ENCODE data around the gene HSPB6. TPM values are rescaled to one million over a fixed set of nuclear protein-coding genes. Genes with fewer than 3 reads are reported as not detected.

HSPB6 gene
- polyA plus RNA-seq, 2 of the 4 experiments (the other 2 are of a cell fraction): 0.16 to 0.26 TPM

DNA sequence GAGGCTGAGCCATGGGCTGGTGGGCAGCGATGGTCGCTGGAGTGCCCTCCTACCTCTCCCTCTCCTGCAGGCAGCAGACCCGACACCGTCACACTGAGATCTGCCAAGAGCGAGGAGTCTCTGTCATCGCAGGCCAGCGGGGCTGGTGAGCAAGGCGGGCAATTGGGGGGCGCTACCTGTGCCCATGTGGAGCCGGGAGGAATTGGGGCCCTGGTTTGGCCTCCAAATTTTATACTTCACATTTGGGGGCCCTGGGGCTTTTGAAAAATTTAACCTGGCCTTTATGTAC lies 28.5 kb upstream of the HSPB6 start:
- 92% methylated on average over 10 of the region's 10 CpGs for WGBS (ENCODE audit: missing lambda C conversion rate)

DNA sequence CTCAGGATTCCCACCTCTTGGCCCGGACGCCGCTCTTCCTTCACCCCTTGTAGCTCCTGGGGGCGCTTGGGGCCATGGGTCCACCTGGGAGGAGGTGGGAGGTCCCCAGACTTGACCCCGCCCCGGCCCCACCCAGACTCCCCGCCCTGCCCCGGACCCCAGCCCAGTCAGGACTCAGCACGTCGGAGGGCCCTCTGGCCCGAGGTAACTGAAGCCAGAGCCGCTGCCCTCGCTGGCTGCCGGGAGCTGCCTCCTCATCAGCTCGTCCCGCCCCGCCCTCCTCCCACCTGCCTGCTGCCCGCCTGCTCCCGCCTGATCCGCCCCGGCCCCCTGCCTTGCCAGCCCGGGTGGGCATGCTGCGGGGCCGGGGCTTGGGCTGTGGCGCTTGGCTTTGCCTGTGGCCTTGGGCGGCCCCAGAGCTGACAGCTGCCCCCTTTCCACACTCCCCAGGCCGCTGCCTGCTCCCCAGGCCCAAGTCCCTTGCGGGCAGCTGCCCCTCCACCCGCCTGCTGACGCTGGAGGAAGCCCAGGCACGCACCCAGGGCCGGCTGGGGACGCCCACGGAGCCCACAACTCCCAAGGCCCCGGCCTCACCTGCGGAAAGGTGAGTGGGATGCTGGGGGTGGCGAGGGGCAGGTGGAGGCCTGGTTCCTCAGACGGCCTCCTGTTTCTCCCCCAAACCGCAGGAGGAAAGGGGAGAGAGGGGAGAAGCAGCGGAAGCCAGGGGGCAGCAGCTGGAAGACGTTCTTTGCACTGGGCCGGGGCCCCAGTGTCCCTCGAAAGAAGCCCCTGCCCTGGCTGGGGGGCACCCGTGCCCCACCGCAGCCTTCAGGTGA lies 27.9 kb upstream of the HSPB6 start:
- no peak for ATAC-seq

More for the DNA sequence above, 28.5 kb upstream of the HSPB6 start:
- ChIA-PET POLR2A (no interaction called here), CTCF (interaction anchor here (1.9 to 5.9 kb wide), 2 partner anchors 8 to 19 kb away, joined by 4 to 23 read pairs; no protein-coding TSS in a partner anchor)
- TF ChIP-seq HEYL (CRISPR knock-in tag; IDR thresholded peaks at IDR 0.05): no peak
- no peak for TF ChIP-seq SREBF2 (IDR thresholded peaks at IDR 0.05)
- TF ChIP-seq HOXB5 (CRISPR knock-in tag; IDR thresholded peaks at IDR 0.05): no peak
- no peak for TF ChIP-seq ZNF302 (CRISPR knock-in tag; IDR thresholded peaks at IDR 0.05)
- TF ChIP-seq, protein P1, sequence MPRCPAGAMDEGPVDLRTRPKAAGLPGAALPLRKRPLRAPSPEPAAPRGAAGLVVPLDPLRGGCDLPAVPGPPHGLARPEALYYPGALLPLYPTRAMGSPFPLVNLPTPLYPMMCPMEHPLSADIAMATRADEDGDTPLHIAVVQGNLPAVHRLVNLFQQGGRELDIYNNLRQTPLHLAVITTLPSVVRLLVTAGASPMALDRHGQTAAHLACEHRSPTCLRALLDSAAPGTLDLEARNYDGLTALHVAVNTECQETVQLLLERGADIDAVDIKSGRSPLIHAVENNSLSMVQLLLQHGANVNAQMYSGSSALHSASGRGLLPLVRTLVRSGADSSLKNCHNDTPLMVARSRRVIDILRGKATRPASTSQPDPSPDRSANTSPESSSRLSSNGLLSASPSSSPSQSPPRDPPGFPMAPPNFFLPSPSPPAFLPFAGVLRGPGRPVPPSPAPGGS (IDR thresholded peaks at IDR 0.05): no peak
- Histone ChIP-seq H3K4me2 (no peak overlapping the region), H3K4me1 (no peaks in the 10 kb centered on the region), H3K4me3 (no peak overlapping the region), H3K27ac (no peak overlapping the region), H3K9me3 (no peaks in the 10 kb centered on the region)
- FAIRE-seq (no peak), ATAC-seq (no peak), DNase-seq (ENCODE audit: low read depth in 1 of 2, low spot score in 1 of 2) (no peak)

DNA sequence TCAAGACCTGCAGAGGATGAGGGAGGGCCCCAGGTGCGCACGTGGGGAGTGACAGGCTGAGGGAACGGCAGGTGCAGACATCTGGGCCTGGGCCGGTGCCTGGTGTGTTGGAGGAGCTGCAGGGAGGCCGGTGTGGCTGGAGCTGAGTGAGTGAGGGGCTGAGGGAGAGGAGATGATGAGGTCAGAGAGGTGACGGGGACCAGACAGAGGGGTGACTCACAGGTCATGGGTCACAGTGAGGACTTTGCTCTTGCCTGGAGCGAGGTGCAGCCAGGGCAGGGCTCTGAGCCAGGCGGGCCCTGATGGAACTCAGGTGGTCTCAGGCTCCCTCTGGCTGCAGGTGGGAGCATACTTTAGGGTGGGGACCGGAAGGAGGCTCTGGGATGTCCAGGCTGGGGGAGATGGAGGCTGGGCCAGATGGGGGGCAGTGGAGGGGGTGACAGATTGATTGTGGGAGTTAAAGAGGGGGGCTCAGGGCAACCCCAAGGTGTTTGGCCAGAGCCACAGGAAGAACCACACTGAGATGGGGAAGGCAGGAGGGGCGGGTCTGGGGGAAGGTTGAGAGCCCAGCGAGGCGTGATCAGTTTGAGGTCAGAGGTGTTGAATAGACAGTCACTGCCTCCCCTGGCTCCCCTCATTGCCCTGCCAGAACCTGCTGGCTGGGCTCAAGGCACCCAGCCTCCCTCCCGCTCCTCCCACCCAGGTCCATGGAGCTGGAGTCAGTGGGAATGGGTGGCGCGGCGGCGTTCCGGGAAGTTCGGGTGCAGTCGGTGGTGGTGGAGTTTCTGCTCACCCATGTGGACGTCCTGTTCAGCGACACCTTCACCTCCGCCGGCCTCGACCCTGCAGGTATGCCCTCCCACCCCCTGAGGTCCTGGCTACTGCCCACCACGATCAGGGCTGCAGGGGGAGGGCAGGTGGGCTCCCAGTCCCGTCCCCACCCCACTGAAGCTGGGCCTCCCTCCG lies 26.9 kb upstream of the HSPB6 start:
- DNase-seq (ENCODE audit: low read depth in 1 of 2, low spot score in 1 of 2) (no peak), FAIRE-seq (no peak), ATAC-seq (no peak)
- ChIA-PET POLR2A (no interaction called here), CTCF (interaction anchor here (1.0 to 1.9 kb wide), 4 partner anchors 10 to 147 kb away, joined by 3 to 5 read pairs (median 4); no protein-coding TSS in a partner anchor)
- no peak overlapping the region for H3K4me3 ChIP-seq
- no peaks in the 10 kb centered on the region for H3K4me1 ChIP-seq
- WGBS (ENCODE audit: missing lambda C conversion rate): 80% methylated on average over 27 of the region's 28 CpGs
- no peak for TF ChIP-seq POLR2AphosphoS2 (conservative IDR thresholded peaks at IDR 0.05; ENCODE audit: low read length)
- TF ChIP-seq, protein P2, sequence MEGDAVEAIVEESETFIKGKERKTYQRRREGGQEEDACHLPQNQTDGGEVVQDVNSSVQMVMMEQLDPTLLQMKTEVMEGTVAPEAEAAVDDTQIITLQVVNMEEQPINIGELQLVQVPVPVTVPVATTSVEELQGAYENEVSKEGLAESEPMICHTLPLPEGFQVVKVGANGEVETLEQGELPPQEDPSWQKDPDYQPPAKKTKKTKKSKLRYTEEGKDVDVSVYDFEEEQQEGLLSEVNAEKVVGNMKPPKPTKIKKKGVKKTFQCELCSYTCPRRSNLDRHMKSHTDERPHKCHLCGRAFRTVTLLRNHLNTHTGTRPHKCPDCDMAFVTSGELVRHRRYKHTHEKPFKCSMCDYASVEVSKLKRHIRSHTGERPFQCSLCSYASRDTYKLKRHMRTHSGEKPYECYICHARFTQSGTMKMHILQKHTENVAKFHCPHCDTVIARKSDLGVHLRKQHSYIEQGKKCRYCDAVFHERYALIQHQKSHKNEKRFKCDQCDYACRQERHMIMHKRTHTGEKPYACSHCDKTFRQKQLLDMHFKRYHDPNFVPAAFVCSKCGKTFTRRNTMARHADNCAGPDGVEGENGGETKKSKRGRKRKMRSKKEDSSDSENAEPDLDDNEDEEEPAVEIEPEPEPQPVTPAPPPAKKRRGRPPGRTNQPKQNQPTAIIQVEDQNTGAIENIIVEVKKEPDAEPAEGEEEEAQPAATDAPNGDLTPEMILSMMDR (IDR thresholded peaks at IDR 0.05): no peak
- no peak for TF ChIP-seq FOSL2 (IDR thresholded peaks at IDR 0.05)
- TF ChIP-seq FOSL2 (CRISPR knock-in tag; IDR thresholded peaks at IDR 0.05): peak; percentile 14; the same call in 1 of the 2 replicates
- H3K9me3 ChIP-seq: no peaks in the 10 kb centered on the region
- H3K4me2 ChIP-seq: no peak overlapping the region
- no peak overlapping the region for H3K27ac ChIP-seq

More for the DNA sequence above, 27.9 kb upstream of the HSPB6 start:
- Histone ChIP-seq H3K27ac (no peak overlapping the region), H3K4me1 (no peaks in the 10 kb centered on the region), H3K9me3 (no peaks in the 10 kb centered on the region), H3K4me2 (no peak overlapping the region), H3K4me3 (no peak overlapping the region)
- DNase-seq (ENCODE audit: low read depth in 1 of 2, low spot score in 1 of 2) (no peak), FAIRE-seq (no peak)
- CTCF ChIA-PET: interaction anchor here (0.5 to 1.9 kb wide), 4 partner anchors 19 to 146 kb away, joined by 3 to 4 read pairs (median 3); no protein-coding TSS in a partner anchor
- WGBS (ENCODE audit: missing lambda C conversion rate): 81% methylated on average over 28 of the region's 45 CpGs
- POLR2A ChIA-PET: no interaction called here
- no peak for TF ChIP-seq EP300 (IDR thresholded peaks at IDR 0.05)
- no peak for TF ChIP-seq ESRRA (IDR thresholded peaks at IDR 0.05; ENCODE audit: borderline replicate concordance, low read length)
- no peak for TF ChIP-seq JUNB (IDR thresholded peaks at IDR 0.05)
- TF ChIP-seq, protein P3, sequence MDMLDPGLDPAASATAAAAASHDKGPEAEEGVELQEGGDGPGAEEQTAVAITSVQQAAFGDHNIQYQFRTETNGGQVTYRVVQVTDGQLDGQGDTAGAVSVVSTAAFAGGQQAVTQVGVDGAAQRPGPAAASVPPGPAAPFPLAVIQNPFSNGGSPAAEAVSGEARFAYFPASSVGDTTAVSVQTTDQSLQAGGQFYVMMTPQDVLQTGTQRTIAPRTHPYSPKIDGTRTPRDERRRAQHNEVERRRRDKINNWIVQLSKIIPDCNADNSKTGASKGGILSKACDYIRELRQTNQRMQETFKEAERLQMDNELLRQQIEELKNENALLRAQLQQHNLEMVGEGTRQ (IDR thresholded peaks at IDR 0.05): no peak
- no peak for TF ChIP-seq POLR2A (IDR thresholded peaks at IDR 0.05; ENCODE audit: low read length)

Data from A549 (cell line).